IMR-90 (cell line): ENCODE results near the gene CNTN4. TPM values are rescaled to one million over a fixed set of nuclear protein-coding genes. Genes with fewer than 3 reads are reported as not detected.

ENCODE experiments used
- ATAC-seq: fragments of 200-7000 bp; cut with Tn5 transposase; 2 replicates; pipeline ENCODE4 v1.9.1; 2020; ENCODE audit warnings: low read depth, mild to moderate bottlenecking, moderate library complexity
- BruUV-seq: library from RNA; stranded (reverse); fragments of 400-500 nt; replicated peaks from 2 replicates; lab custom pipeline; 2021; lab: Mats Ljungman, UMichigan
- CTCF ChIA-PET: fragments of 300-600 bp; formaldehyde crosslinking; extraction: SDS; loops from one replicate; lab custom pipeline; 2021; ENCODE audit warnings: antibody characterized with exemption; lab: Yijun Ruan, JAX
- POLR2A ChIA-PET: fragments of 300-600 bp; sonication (Branson Sonifier 250); formaldehyde crosslinking; loops from one replicate; lab custom pipeline; 2022; ENCODE audit warnings: antibody characterized with exemption; ENCODE audit not compliant: unreplicated experiment; lab: Charles Lee
- DNase-seq: peaks from one replicate; pipeline ENCODE4 v3.0.0; 2013
- H2AFZ ChIP-seq: replicated peaks from 2 replicates; pipeline ENCODE3; 2013; ENCODE audit warnings: low read length, mild to moderate bottlenecking; ENCODE audit not compliant: poor library complexity
- H2AK5ac ChIP-seq: 2 replicates; pipeline ENCODE4 v1.6.1; 2013; ENCODE audit warnings: low read depth, low read length, inconsistent platforms
- H2AK9ac ChIP-seq: replicated peaks from 2 replicates; pipeline ENCODE3; 2013; ENCODE audit warnings: mild to moderate bottlenecking, low read depth, low read length, moderate library complexity; ENCODE audit not compliant: poor library complexity
- H2BK120ac ChIP-seq: 2 replicates; pipeline ENCODE4 v1.6.1; 2013; ENCODE audit warnings: low read depth, low read length, inconsistent platforms
- H2BK15ac ChIP-seq: 3 replicates; pipeline ENCODE4 v1.6.1; 2013; ENCODE audit warnings: low read depth, low read length, inconsistent platforms
- H2BK20ac ChIP-seq: 2 replicates; pipeline ENCODE4 v1.6.1; 2013; ENCODE audit warnings: low read depth, mild to moderate bottlenecking, inconsistent platforms, low read length, moderate library complexity
- H2BK5ac ChIP-seq: 2 replicates; pipeline ENCODE4 v1.6.1; 2013; ENCODE audit warnings: mild to moderate bottlenecking, low read depth, low read length, inconsistent platforms; ENCODE audit not compliant: poor library complexity, severe bottlenecking
- H3K14ac ChIP-seq: replicated peaks from 2 replicates; pipeline ENCODE4 v1.6.1; 2013; ENCODE audit warnings: low read depth, low read length, inconsistent platforms
- H3K18ac ChIP-seq: 2 replicates; pipeline ENCODE4 v1.6.1; 2013; ENCODE audit warnings: low read depth, low read length, control low read depth
- H3K23ac ChIP-seq: 2 replicates; pipeline ENCODE4 v1.6.1; 2013; ENCODE audit warnings: low read depth, low read length, inconsistent platforms
- H3K27ac ChIP-seq: 2 replicates; pipeline ENCODE4 v1.5.1; 2013; ENCODE audit warnings: mild to moderate bottlenecking, control low read depth, low read length; ENCODE audit not compliant: insufficient read depth
- H3K27me3 ChIP-seq: 2 replicates; pipeline ENCODE4 v1.6.1; 2013; ENCODE audit warnings: low read length; ENCODE audit not compliant: control insufficient read depth, insufficient read depth
- H3K36me3 ChIP-seq: 2 replicates; pipeline ENCODE4 v1.6.1; 2013; ENCODE audit warnings: low read length, mixed read lengths; ENCODE audit not compliant: control insufficient read depth, insufficient read depth
- H3K4ac ChIP-seq: 2 replicates; pipeline ENCODE4 v1.6.1; 2013; ENCODE audit warnings: low read depth, low read length, inconsistent platforms
- H3K4me1 ChIP-seq: 2 replicates; pipeline ENCODE4 v1.6.1; 2013; ENCODE audit warnings: low read length, mixed read lengths; ENCODE audit not compliant: control insufficient read depth, insufficient read depth
- H3K4me2 ChIP-seq: 2 replicates; pipeline ENCODE4 v1.6.1; 2013; ENCODE audit warnings: low read depth, mild to moderate bottlenecking, control low read depth, low read length, moderate library complexity
- H3K4me3 ChIP-seq: 2 replicates; pipeline ENCODE4 v1.5.1; 2013; ENCODE audit warnings: low read depth, mild to moderate bottlenecking, control low read depth, low read length, moderate library complexity; ENCODE audit not compliant: insufficient read depth
- H3K56ac ChIP-seq: 2 replicates; pipeline ENCODE4 v1.6.1; 2013; ENCODE audit warnings: low read length, inconsistent platforms; ENCODE audit not compliant: insufficient read depth; ENCODE audit errors: extremely low read depth
- H3K79me1 ChIP-seq, 2 experiments: 2 replicates each; pipeline ENCODE4 v1.6.1; 2013; ENCODE audit warnings: low read length in 2 of 2, inconsistent platforms in 1 of 2, low read depth in 1 of 2
- H3K9ac ChIP-seq: 2 replicates; pipeline ENCODE4 v1.6.1; 2013; ENCODE audit warnings: low read depth, low read length, control low read depth
- H3K9me1 ChIP-seq: 2 replicates; pipeline ENCODE4 v1.6.1; 2013; ENCODE audit warnings: low read length, inconsistent platforms; ENCODE audit not compliant: insufficient read depth
- H3K9me3 ChIP-seq: 2 replicates; pipeline ENCODE4 v1.6.1; 2013; ENCODE audit warnings: low read length; ENCODE audit not compliant: control insufficient read depth, insufficient read depth
- H4K20me1 ChIP-seq: 2 replicates; pipeline ENCODE4 v1.6.1; 2013; ENCODE audit warnings: low read length, inconsistent platforms; ENCODE audit not compliant: insufficient read depth
- H4K5ac ChIP-seq: 2 replicates; pipeline ENCODE4 v1.6.1; 2013; ENCODE audit warnings: mild to moderate bottlenecking, low read depth, low read length, control low read depth
- H4K8ac ChIP-seq, 2 experiments: 2 replicates each; pipeline ENCODE4 v1.6.1; 2013; ENCODE audit warnings: low read depth in 2 of 2, low read length in 2 of 2, control low read depth in 1 of 2, inconsistent platforms in 1 of 2
- H4K91ac ChIP-seq: 2 replicates; pipeline ENCODE4 v1.6.1; 2013; ENCODE audit warnings: low read depth, low read length, inconsistent platforms; ENCODE audit not compliant: insufficient read depth
- CEBPB ChIP-seq: IDR thresholded peaks from 2 replicates; pipeline ENCODE4 v1.6.1; 2012; ENCODE audit warnings: low read depth, low read length, improper control_type of control experiment
- MAZ ChIP-seq: IDR thresholded peaks from 2 replicates; pipeline ENCODE4 v1.6.1; 2012; ENCODE audit warnings: low read depth, mild to moderate bottlenecking, low read length, improper control_type of control experiment, moderate library complexity, borderline replicate concordance
- MXI1 ChIP-seq: IDR thresholded peaks from 2 replicates; pipeline ENCODE4 v1.6.1; 2012; ENCODE audit warnings: low read depth, mild to moderate bottlenecking, low read length, moderate library complexity, borderline replicate concordance
- NFE2L2 ChIP-seq: fragments of 150-350 bp; IDR thresholded peaks from 2 replicates; pipeline ENCODE4 v1.6.1; 2016; ENCODE audit warnings: low read depth, mild to moderate bottlenecking, low read length
- RCOR1 ChIP-seq: IDR thresholded peaks from 2 replicates; pipeline ENCODE4 v1.6.1; 2012; ENCODE audit warnings: mild to moderate bottlenecking, low read length, improper control_type of control experiment; ENCODE audit not compliant: insufficient replicate concordance
- USF2 ChIP-seq: fragments of 150-350 bp; IDR thresholded peaks from 2 replicates; pipeline ENCODE4 v1.6.1; 2017; ENCODE audit warnings: mild to moderate bottlenecking, antibody characterized with exemption, low read length, low read depth
- WGBS, 2 experiments: methylation state at CpG; one replicate each; pipeline versions ENCODE4 v1.1.5 to v1.1.7; 2013; ENCODE audit warnings: missing lambda C conversion rate in 2 of 2; ENCODE audit not compliant: insufficient read length in 1 of 2; ENCODE audit errors: extremely low coverage in 2 of 2; 5-methylcytosine and 5-hydroxymethylcytosine counted together
- dilution Hi-C: fragments of 300-500 bp; cut with HindIII; formaldehyde crosslinking; loops from one replicate; pipeline ENCODE4 v1.14.3; 2018; ENCODE audit warnings: low sequenced_read_pairs; ENCODE audit not compliant: unreplicated experiment
- in situ Hi-C: fragments of 300-500 bp; cut with MboI; formaldehyde crosslinking; loops from 3 replicates; pipeline ENCODE4 v1.14.3; 2019; ENCODE audit warnings: low sequenced_read_pairs, inconsistent platforms, mixed read lengths
- intact Hi-C: fragments of 100-400 bp; cut with micrococcal nuclease; formaldehyde crosslinking; loops from 2 replicates; pipeline ENCODE4 v1.10.0; 2022
- polyA plus RNA-seq, 3 experiments: library from polyadenylated mRNA; depleted of rRNA; stranded (reverse); fragments of >200 nt; gene quantifications; 2 replicates each; pipeline ENCODE4 v1.2.3, GENCODE V29; 2012; ENCODE audit warnings: low replicate concordance in 1 of 3
- total RNA-seq: library from RNA; depleted of rRNA; stranded (reverse); fragments of >200 nt; gene quantifications from 2 replicates; pipeline ENCODE4 v1.2.3, GENCODE V29; 2012

The CNTN4 gene
- total and polyA plus RNA-seq, 2 of the 4 experiments (the other 2 are of a cell fraction), result under 0.01 TPM; not detected in 1

GRCh38 chr3:2727101-2727500 is 628.4 kb downstream of the CNTN4 start:
- no peaks in the 10 kb centered on the region for H3K4me1 ChIP-seq
- no peak overlapping the region for H3K14ac ChIP-seq
- no peaks in the 10 kb centered on the region for H4K20me1 ChIP-seq
- H2AK5ac ChIP-seq, result no peak overlapping the region
- WGBS, 2 experiments, result no CpG with 5 or more reads among the region's 3 CpGs
- H3K4me2 ChIP-seq, result no peak overlapping the region
- no peak overlapping the region for H3K27ac ChIP-seq
- H4K91ac ChIP-seq, result no peak overlapping the region
- no peak overlapping the region for H4K5ac ChIP-seq
- no peak overlapping the region for H3K4ac ChIP-seq
- no peak overlapping the region for H3K56ac ChIP-seq
- H3K9me1 ChIP-seq, result no peaks in the 10 kb centered on the region
- H2BK15ac ChIP-seq, result no peak overlapping the region
- no peak overlapping the region for H3K9ac ChIP-seq
- no peaks in the 10 kb centered on the region for H3K27me3 ChIP-seq
- H2AFZ ChIP-seq, result no peak overlapping the region
- no peak overlapping the region for H2BK20ac ChIP-seq
- TF ChIP-seq NFE2L2 (no peak), MXI1 (no peak), RCOR1 (no peak), MAZ (no peak), USF2 (no peak), CEBPB (no peak)
- no peak overlapping the region for H3K23ac ChIP-seq
- POLR2A ChIA-PET, result no interaction called here
- no peaks in the 10 kb centered on the region for H3K79me1 ChIP-seq
- no peak overlapping the region for H3K18ac ChIP-seq
- H2AK9ac ChIP-seq, result no peak overlapping the region
- dilution Hi-C loops, result no loop called here
- no peak for ATAC-seq
- H4K8ac ChIP-seq, result no peak overlapping the region
- no peak overlapping the region for H2BK5ac ChIP-seq
- intact Hi-C loops, result no loop called here
- H2BK120ac ChIP-seq, result no peak overlapping the region
- no peak overlapping the region for H3K4me3 ChIP-seq
- no peaks in the 10 kb centered on the region for H3K36me3 ChIP-seq
- CTCF ChIA-PET, result no interaction called here
- peaks cover 8% of the 10 kb centered on the region for H3K9me3 ChIP-seq
- in situ Hi-C loops, result no loop called here
- DNase-seq, result no peak
- BruUV-seq, result no TSS peak
